ENCODE results near the gene AGRN.

DNA sequence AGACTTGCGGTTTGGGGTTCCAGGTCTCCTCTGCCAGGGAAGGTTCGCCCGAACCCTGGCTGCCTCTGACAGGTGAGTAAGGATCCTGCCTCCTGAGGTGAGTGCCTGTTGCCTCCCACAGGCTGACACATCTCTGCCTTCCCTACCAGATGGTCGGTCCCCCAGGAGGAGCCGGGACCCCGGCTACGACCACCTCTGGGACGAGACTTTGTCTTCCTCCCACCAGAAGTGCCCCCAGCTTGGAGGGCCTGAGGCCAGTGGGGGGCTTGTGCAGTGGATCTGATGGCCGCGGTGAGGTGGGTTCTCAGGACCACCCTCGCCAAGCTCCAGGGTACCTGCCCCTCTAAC is 45.7 kb upstream of the AGRN start:
- TF ChIP-seq, protein P1, sequence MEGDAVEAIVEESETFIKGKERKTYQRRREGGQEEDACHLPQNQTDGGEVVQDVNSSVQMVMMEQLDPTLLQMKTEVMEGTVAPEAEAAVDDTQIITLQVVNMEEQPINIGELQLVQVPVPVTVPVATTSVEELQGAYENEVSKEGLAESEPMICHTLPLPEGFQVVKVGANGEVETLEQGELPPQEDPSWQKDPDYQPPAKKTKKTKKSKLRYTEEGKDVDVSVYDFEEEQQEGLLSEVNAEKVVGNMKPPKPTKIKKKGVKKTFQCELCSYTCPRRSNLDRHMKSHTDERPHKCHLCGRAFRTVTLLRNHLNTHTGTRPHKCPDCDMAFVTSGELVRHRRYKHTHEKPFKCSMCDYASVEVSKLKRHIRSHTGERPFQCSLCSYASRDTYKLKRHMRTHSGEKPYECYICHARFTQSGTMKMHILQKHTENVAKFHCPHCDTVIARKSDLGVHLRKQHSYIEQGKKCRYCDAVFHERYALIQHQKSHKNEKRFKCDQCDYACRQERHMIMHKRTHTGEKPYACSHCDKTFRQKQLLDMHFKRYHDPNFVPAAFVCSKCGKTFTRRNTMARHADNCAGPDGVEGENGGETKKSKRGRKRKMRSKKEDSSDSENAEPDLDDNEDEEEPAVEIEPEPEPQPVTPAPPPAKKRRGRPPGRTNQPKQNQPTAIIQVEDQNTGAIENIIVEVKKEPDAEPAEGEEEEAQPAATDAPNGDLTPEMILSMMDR (IDR thresholded peaks at IDR 0.05), result no peak
- TF ChIP-seq POLR2A (IDR thresholded peaks at IDR 0.05), result no peak
